GM12891 (cell line): ENCODE data around the gene GCNT2.
A peak's percentile ranks its signal among the peaks of the same experiment; 100 is the strongest.
"Not testable (repeated sequence)": the region's sequence is repeated elsewhere in the genome, so short reads cannot be mapped to it uniquely, and the experiment has no call there.

ENCODE experiments used
- DNase-seq: peaks from one replicate; pipeline ENCODE4 v3.0.0; 2011; ENCODE audit warnings: low spot score; ENCODE audit not compliant: insufficient read length
- FAIRE-seq: peaks from 2 replicates; lab custom pipeline; 2011; peaks lifted over from hg19 to GRCh38; lab: Jason Lieb, UNC
- PAX5 ChIP-seq: IDR thresholded peaks from 2 replicates; pipeline ENCODE4 v1.6.1; 2011; ENCODE audit warnings: low read length, moderate library complexity, mild to moderate bottlenecking; ENCODE audit not compliant: insufficient read depth, severe bottlenecking
- POLR2A ChIP-seq: IDR thresholded peaks from 2 replicates; pipeline ENCODE4 v1.6.1; 2011; ENCODE audit warnings: low read depth, low read length, control low read depth
- POLR2AphosphoS5 ChIP-seq: IDR thresholded peaks from 2 replicates; pipeline ENCODE4 v1.6.1; 2011; ENCODE audit warnings: low read depth, low read length, control low read depth
- POU2F2 ChIP-seq: IDR thresholded peaks from 2 replicates; pipeline ENCODE4 v1.6.1; 2011; ENCODE audit warnings: low read depth, mild to moderate bottlenecking, control low read depth, low read length, moderate library complexity
- SPI1 ChIP-seq: IDR thresholded peaks from 2 replicates; pipeline ENCODE4 v1.6.1; 2011; ENCODE audit warnings: low read depth, low read length, control low read depth
- TAF1 ChIP-seq: IDR thresholded peaks from 2 replicates; pipeline ENCODE4 v1.6.1; 2011; ENCODE audit warnings: low read depth, low read length, control low read depth

Gene GCNT2

DNA sequence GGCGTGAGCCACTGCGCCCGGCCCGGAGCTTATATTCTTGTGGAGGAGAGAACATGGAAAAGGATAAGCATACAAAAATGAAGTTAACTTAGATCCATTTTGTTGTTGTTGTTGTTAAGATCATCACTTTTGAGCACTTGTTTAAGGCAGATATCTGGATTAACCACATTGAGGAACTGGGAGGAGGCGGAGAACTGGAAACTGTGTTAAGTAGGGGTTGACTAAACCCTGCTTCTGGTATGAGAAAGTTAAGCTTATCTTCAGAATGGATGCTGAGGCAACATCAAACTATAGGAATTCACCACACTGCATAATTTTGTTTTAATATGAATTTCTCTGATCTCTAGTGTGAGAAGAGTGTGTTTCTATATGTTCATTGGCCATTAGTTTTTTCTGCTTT, 57.6 kb downstream of the GCNT2 start:
- TF ChIP-seq SPI1 (peak; percentile 75), TAF1 (no peak)
- DNase-seq (no peak), FAIRE-seq (no peak)

DNA sequence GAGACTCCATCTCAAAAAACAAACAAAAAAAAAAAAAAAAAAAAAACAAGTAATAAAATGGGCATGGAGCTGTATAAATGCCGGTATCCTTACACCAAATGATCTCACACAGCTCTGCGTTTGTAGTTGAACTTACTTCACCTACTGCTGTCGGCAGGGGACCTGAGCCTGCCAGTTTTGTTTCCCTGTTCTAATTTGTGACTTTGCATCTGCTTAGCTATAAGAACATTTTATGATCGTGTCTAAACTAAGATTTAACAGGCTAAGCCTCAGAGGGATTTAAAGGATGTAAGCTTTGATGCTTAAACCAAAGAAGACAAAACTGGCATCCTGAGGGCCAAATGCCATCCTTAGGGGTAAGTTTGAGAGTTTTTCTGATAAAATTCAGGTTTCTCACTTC, 58.7 kb downstream of the GCNT2 start:
- FAIRE-seq (no peak), DNase-seq (no peak)
- no peak for TF ChIP-seq SPI1
- no peak for TF ChIP-seq PAX5
- no peak for TF ChIP-seq TAF1
- TF ChIP-seq POLR2A = no peak
- no peak for TF ChIP-seq POLR2AphosphoS5
- TF ChIP-seq POU2F2 = no peak

DNA sequence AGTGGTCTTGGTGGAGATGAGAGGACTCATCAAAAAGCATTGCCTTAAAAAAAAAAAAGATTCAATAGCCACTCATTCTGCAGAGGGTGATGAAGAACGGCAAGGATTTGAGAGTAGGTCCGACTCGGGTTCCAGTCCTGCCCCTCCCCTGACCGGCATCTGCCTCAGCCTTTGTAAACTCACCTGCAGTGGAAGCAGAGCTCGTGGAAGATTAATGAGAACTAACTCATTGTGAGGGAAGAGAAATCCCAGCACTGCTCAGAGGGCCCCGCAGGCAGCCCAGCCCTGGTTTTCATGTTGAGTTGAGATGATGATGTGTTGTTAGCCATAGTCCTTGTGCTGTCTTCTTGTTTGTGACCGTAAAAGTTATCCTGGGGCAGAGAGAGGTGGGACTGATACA, 59.4 kb downstream of the GCNT2 start:
- DNase-seq = no peak
- no peak for TF ChIP-seq TAF1
- no peak for TF ChIP-seq PAX5
- no peak for TF ChIP-seq SPI1
- TF ChIP-seq POLR2A = no peak
- no peak for TF ChIP-seq POU2F2
- no peak for TF ChIP-seq POLR2AphosphoS5
- no peak for FAIRE-seq

DNA sequence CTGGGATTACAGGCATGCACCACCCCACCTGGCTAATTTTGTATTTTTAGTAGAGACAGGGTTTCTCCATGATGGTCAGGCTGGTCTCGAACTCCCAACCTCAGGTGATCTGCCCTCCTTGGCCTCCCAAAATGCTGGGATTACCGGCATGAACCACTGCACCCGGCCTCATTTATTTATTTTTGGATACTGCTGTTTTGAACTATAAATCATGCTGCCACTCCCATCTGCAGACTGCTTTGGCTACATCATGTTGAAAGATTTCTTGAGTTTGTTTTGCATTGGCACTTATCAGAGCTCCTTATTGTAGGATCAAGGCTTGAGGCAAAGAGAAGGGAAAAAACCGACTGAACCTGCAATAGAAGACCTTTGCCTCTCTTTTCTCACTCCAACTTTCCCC, 60.3 kb downstream of the GCNT2 start:
- FAIRE-seq, DNase-seq: not testable (repeated sequence)

DNA sequence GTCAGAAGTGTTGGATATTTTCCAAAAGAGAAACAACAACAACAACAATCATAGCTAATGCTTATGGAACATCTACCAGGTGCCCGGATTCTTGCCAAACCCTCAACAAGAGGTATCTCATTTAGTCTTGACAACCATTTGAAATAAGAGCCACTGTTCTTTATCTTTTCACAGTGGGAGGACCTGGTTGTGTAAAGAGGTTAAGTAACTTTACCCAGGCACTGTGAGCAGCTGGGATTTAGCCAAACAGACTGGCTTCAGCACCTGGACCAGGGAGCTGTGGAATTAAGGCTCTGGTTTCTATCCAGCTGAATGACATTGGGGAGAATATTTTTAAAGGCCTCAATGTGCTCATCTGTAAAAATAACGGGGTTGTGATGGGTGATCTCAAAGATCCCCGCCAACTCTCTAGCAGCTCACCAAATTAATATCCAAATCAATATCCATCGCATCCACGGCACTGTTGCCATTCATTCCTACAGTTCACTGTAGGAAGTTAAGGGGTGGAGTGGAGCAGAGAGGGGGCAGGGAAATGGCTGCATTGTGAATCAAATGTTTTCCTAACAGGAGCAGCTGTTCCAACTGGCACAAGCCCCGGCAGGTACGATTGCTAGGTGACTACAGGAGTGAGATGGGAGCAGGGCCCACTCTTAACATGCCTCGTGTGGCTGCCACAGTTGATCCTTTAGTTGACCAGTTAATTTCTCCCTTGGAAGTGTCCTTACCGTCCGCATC, 61.8 kb downstream of the GCNT2 start:
- FAIRE-seq (peak; percentile 43), DNase-seq (no peak)

DNA sequence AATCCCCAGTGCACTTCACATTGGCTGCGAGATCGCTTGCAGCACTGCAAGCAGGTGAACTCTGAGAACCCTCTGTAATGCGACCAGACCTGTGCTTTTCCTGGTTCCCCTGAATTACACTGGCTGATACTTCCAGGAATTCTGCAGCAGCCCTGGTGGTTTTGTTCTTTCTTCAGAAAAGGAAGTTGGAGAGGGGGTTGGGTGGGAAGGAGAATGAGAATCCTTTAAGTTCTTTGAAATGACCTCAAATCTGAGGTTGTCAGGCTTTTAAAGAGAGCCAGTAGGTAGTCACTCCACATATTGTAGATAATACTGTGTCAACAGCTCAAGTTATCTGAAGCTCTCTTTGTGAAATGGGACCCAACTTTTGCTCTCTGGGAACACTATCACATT, 62.4 kb downstream of the GCNT2 start:
- FAIRE-seq (no peak), DNase-seq (no peak)
- TF ChIP-seq POLR2AphosphoS5 (no peak), POU2F2 (no peak), PAX5 (no peak), POLR2A (no peak), SPI1 (no peak), TAF1 (no peak)

More for the DNA sequence above, 61.8 kb downstream of the GCNT2 start:
- TF ChIP-seq POLR2AphosphoS5 = no peak
- no peak for TF ChIP-seq PAX5
- TF ChIP-seq POLR2A = no peak
- TF ChIP-seq SPI1 = no peak
- TF ChIP-seq TAF1 = no peak
- no peak for TF ChIP-seq POU2F2

DNA sequence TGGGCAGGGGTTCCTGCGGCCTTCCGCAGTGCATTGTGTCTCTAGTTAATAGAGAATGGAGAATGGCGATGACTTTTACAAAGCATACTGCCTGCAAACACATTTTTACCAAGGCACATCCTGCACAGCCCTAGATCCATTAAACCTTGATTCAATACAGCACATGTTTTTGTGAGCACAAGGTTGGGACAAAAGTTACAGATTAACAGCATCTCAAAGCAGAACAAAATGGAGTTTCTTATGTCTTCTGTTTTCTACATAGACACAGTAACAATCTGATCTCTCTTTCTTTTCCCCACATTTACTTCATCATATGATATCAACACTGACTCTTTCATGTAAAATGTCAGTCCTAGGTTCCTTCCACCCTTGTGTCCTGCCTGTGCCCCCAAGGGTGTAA, 63.5 kb downstream of the GCNT2 start:
- no peak for TF ChIP-seq TAF1
- no peak for FAIRE-seq
- no peak for DNase-seq

DNA sequence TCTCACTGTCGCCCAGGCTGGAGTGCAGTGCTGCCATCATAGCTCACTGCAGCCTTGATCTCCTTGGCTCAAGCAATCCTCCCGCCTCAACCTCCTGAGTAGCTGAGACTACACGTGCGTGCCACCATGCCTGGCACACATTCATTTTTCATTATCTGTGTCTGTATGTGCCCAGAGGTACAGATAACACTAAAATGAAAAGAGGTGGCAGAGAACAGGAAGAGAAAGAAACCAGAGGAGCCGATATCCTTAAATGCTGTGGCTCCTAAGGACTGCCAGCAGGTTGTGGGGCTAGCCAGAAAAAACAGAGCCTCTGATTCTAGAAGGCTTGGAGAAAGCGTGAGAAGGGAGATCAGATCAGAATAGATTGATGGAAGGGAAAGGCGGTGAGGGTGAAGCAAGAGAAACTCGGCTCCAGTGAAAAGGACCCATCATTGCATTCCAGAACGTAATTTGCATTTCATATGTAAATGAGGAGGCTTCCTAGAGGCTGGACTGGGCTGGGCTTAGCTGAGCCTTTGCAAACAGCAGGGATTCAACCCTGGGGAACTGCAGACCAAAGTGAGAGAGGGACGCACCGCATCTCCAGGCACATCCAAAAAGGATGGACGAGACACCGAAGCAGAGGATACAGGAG, 64.2 kb downstream of the GCNT2 start:
- TF ChIP-seq PAX5 (no peak), POLR2A (no peak)
- FAIRE-seq (no peak), DNase-seq (no peak)

DNA sequence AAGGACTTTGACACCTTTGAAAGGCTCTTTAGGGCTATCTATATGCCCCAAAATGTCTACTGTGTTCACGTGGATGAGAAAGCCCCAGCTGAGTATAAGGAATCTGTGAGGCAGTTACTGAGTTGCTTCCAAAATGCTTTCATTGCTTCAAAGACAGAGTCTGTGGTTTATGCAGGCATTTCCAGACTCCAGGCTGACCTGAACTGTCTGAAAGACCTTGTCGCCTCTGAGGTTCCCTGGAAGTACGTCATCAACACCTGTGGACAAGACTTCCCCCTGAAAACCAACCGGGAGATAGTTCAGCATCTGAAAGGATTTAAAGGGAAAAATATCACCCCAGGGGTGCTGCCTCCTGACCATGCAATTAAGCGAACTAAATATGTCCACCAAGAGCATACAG, 65.2 kb downstream of the GCNT2 start:
- FAIRE-seq (no peak), DNase-seq (no peak)
- TF ChIP-seq TAF1 (no peak), POLR2AphosphoS5 (no peak), SPI1 (no peak), POU2F2 (no peak), POLR2A (no peak), PAX5 (no peak)

DNA sequence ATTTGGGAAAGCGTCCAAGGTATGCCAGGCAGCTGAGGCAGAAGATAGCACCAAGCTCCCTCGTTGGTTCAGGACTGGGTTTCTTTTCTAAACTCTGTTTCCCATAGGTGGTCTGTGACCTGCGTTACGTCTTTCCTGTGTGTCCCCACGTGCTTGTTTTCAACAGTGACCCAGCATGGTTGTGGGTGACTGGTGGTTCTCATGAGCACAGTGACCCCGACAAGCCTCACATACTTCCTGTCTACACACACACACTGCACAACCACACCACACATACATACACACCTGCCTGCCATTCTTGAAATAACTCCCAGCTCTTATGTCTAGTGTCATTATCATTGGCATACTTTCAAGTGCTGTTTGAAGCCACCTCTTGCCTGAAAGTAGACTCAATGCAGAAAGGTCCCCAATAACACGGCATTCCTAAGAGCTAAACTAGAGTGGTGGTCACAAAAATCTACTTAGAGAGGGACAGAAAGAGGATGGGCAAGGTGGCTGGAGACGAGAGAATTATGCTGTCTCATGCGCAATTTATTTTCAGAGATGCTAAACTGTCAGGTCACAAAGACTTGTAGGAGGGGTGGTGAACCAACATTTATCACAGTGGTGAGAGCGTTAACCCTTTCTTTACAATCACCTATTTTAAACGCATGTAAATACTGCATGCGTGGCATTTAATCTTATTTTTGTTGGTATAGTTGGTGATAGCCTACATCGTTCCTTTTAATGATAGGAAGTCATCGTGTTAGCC, 66.7 kb downstream of the GCNT2 start:
- no peak for FAIRE-seq
- TF ChIP-seq POU2F2 (no peak), POLR2AphosphoS5 (no peak), POLR2A (no peak), TAF1 (no peak), SPI1 (no peak), PAX5 (no peak)
- no peak for DNase-seq
